DND-41 (cell line): ENCODE results near the gene DIAPH3.

Source experiments
- EZH2 ChIP-seq: IDR thresholded peaks from 3 replicates; pipeline ENCODE4 v1.6.1; 2012; ENCODE audit warnings: borderline replicate concordance, low read depth, mild to moderate bottlenecking, moderate library complexity, low read length, inconsistent platforms; ENCODE audit not compliant: severe bottlenecking
- TF ChIP-seq, protein P1 (sequence below): IDR thresholded peaks from 2 replicates; pipeline ENCODE4 v1.5.1; 2012; ENCODE audit warnings: borderline replicate concordance, low read length, moderate library complexity, mild to moderate bottlenecking; ENCODE audit not compliant: poor library complexity, severe bottlenecking; ENCODE audit errors: extremely low read depth

GRCh38 chr13:59689057-59689456 is 474.7 kb downstream of the DIAPH3 start:
- TF ChIP-seq, protein P1, sequence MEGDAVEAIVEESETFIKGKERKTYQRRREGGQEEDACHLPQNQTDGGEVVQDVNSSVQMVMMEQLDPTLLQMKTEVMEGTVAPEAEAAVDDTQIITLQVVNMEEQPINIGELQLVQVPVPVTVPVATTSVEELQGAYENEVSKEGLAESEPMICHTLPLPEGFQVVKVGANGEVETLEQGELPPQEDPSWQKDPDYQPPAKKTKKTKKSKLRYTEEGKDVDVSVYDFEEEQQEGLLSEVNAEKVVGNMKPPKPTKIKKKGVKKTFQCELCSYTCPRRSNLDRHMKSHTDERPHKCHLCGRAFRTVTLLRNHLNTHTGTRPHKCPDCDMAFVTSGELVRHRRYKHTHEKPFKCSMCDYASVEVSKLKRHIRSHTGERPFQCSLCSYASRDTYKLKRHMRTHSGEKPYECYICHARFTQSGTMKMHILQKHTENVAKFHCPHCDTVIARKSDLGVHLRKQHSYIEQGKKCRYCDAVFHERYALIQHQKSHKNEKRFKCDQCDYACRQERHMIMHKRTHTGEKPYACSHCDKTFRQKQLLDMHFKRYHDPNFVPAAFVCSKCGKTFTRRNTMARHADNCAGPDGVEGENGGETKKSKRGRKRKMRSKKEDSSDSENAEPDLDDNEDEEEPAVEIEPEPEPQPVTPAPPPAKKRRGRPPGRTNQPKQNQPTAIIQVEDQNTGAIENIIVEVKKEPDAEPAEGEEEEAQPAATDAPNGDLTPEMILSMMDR, result no peak
- TF ChIP-seq EZH2, result no peak
